ENCODE data around the gene ASXL1.

Gene ASXL1

GRCh38 chr20:32411955-32412706 is 54.0 kb downstream of the ASXL1 start:
- no peak overlapping the region for H3K4me3 ChIP-seq (ENCODE audit: low read depth, low read length)
- H3K36me3 ChIP-seq (replicated peaks), result no peaks in the 10 kb centered on the region
- no peak for DNase-seq
- no peaks in the 10 kb centered on the region for H3K27me3 ChIP-seq (replicated peaks)
- no peak for TF ChIP-seq CTCF (IDR thresholded peaks at IDR 0.05; ENCODE audit: low read depth, low read length, missing control alignments)
- in situ Hi-C loops (cut with HindIII; ENCODE audit: low pct_ligation_motif_present, low sequenced_read_pairs), result no loop called here
- H3K27ac ChIP-seq, result no peak overlapping the region

- Histone ChIP-seq H3K36me3 (replicated peaks) (no peaks in the 10 kb centered on the region), H3K27me3 (replicated peaks) (no peaks in the 10 kb centered on the region), H3K27ac (no peak overlapping the region), H3K4me3 (ENCODE audit: low read depth, low read length) (no peak overlapping the region)
- no peak for TF ChIP-seq CTCF (IDR thresholded peaks at IDR 0.05; ENCODE audit: low read depth, low read length, missing control alignments)
- DNase-seq, result no peak
- in situ Hi-C loops (cut with HindIII; ENCODE audit: low pct_ligation_motif_present, low sequenced_read_pairs), result no loop called here
Observed at GRCh38 chr20:32415494-32415893, 57.4 kb downstream of the ASXL1 start.

GRCh38 chr20:32416206-32416605 is 58.1 kb downstream of the ASXL1 start:
- no peak for DNase-seq
- no peak for TF ChIP-seq CTCF (IDR thresholded peaks at IDR 0.05; ENCODE audit: low read depth, low read length, missing control alignments)
- H3K4me3 ChIP-seq (ENCODE audit: low read depth, low read length), result no peak overlapping the region
- in situ Hi-C loops (cut with HindIII; ENCODE audit: low pct_ligation_motif_present, low sequenced_read_pairs), result no loop called here
- no peaks in the 10 kb centered on the region for H3K27me3 ChIP-seq (replicated peaks)
- H3K36me3 ChIP-seq (replicated peaks), result no peaks in the 10 kb centered on the region
- no peak overlapping the region for H3K27ac ChIP-seq

GRCh38 chr20:32418376-32418775 is 60.2 kb downstream of the ASXL1 start:
- DNase-seq, result no peak

GRCh38 chr20:32421290-32421689 is 63.2 kb downstream of the ASXL1 start:
- DNase-seq, result no peak
- in situ Hi-C loops (cut with HindIII; ENCODE audit: low pct_ligation_motif_present, low sequenced_read_pairs), result no loop called here
- no peaks in the 10 kb centered on the region for H3K36me3 ChIP-seq (replicated peaks)
- H3K4me3 ChIP-seq (ENCODE audit: low read depth, low read length), result no peak overlapping the region
- H3K27me3 ChIP-seq (replicated peaks), result no peaks in the 10 kb centered on the region
- no peak for TF ChIP-seq CTCF (IDR thresholded peaks at IDR 0.05; ENCODE audit: low read depth, low read length, missing control alignments)
- no peak overlapping the region for H3K27ac ChIP-seq

More at GRCh38 chr20:32418376-32418775, 60.2 kb downstream of the ASXL1 start:
- no peaks in the 10 kb centered on the region for H3K27me3 ChIP-seq (replicated peaks)
- in situ Hi-C loops (cut with HindIII; ENCODE audit: low pct_ligation_motif_present, low sequenced_read_pairs), result no loop called here
- no peaks in the 10 kb centered on the region for H3K36me3 ChIP-seq (replicated peaks)
- no peak overlapping the region for H3K27ac ChIP-seq
- no peak overlapping the region for H3K4me3 ChIP-seq (ENCODE audit: low read depth, low read length)
- no peak for TF ChIP-seq CTCF (IDR thresholded peaks at IDR 0.05; ENCODE audit: low read depth, low read length, missing control alignments)

- DNase-seq, result no peak
- in situ Hi-C loops (cut with HindIII; ENCODE audit: low pct_ligation_motif_present, low sequenced_read_pairs), result no loop called here
- TF ChIP-seq CTCF (IDR thresholded peaks at IDR 0.05; ENCODE audit: low read depth, low read length, missing control alignments), result no peak
- Histone ChIP-seq H3K27me3 (replicated peaks) (no peaks in the 10 kb centered on the region), H3K27ac (no peak overlapping the region), H3K4me3 (ENCODE audit: low read depth, low read length) (no peak overlapping the region), H3K36me3 (replicated peaks) (peaks cover 39% of the 10 kb centered on the region)
Observed at GRCh38 chr20:32427996-32428395, 69.9 kb downstream of the ASXL1 start.
